Mesothelial cell of epicardium (in vitro differentiated cells): Measurements from ENCODE around the gene SLC37A1. TPM values are rescaled to one million over a fixed set of nuclear protein-coding genes. Genes with fewer than 3 reads are reported as not detected.

Source experiments
- DNase-seq, 2 experiments: peaks; one replicate each; pipeline ENCODE4 v3.0.0; 2021; ENCODE audit warnings: low spot score in 2 of 2; ENCODE audit not compliant: unreplicated experiment in 2 of 2
- H3K27ac Mint-ChIP-seq: 2 replicates; pipeline ENCODE4 v1.8.0; 2021; ENCODE audit warnings: mixed read lengths
- H3K27me3 Mint-ChIP-seq: 2 replicates; pipeline ENCODE4 v1.8.0; 2021; ENCODE audit warnings: low read depth, mixed read lengths
- H3K36me3 Mint-ChIP-seq: 2 replicates; pipeline ENCODE4 v1.8.0; 2021; ENCODE audit warnings: mixed read lengths
- H3K4me1 Mint-ChIP-seq: 2 replicates; pipeline ENCODE4 v1.8.0; 2021; ENCODE audit warnings: mixed read lengths
- H3K4me3 Mint-ChIP-seq: 2 replicates; pipeline ENCODE4 v1.8.0; 2021; ENCODE audit warnings: mild to moderate bottlenecking, moderate library complexity, mixed read lengths
- H3K9me3 Mint-ChIP-seq: 2 replicates; pipeline ENCODE4 v1.8.0; 2021; ENCODE audit warnings: mixed read lengths
- CTCF ChIP-seq: fragments of 200-600 bp; sonication (generic); IDR thresholded peaks from one replicate; pipeline ENCODE4 v1.5.0; 2021; ENCODE audit warnings: antibody characterized with exemption; ENCODE audit not compliant: unreplicated experiment
- total RNA-seq: library from RNA; stranded (reverse); gene quantifications from 3 replicates; pipeline ENCODE4 v1.2.1, GENCODE V29; 2021

The SLC37A1 gene
- total RNA-seq, 1 donor from 2014 or later, result 13.0 TPM

GRCh38 chr21:42496120-42496838 is 17.4 kb upstream of the SLC37A1 start, which contains the start of gene RSPH1:
Gene RSPH1, minus strand, starts transcription at chr21:42496224. Its CDS starts 38 bp downstream, at chr21:42496186.
- peak; percentile 98 to 99 for DNase-seq
- peaks cover 11% of the 10 kb centered on the region for H3K27me3 Mint-ChIP-seq
- peak within 1 kb of the TSS; percentile 75 for H3K27ac Mint-ChIP-seq
- TF ChIP-seq CTCF, result no peak
- no peaks in the 10 kb centered on the region for H3K36me3 Mint-ChIP-seq
- peaks cover 14% of the 10 kb centered on the region for H3K4me1 Mint-ChIP-seq
- H3K9me3 Mint-ChIP-seq, result no peaks in the 10 kb centered on the region
- H3K4me3 Mint-ChIP-seq, result peak within 1 kb of the TSS; percentile 91

- no peaks in the 10 kb centered on the region for H3K36me3 Mint-ChIP-seq
- H3K9me3 Mint-ChIP-seq, result no peaks in the 10 kb centered on the region
- H3K27ac Mint-ChIP-seq, result peak overlapping the region; percentile 74
- H3K4me1 Mint-ChIP-seq, result peaks cover 14% of the 10 kb centered on the region
- peaks cover 11% of the 10 kb centered on the region for H3K27me3 Mint-ChIP-seq
- TF ChIP-seq CTCF, result no peak
- no peak for DNase-seq
- peak overlapping the region; percentile 91 for H3K4me3 Mint-ChIP-seq
Observed at GRCh38 chr21:42496839-42497202, 16.8 kb upstream of the SLC37A1 start.

GRCh38 chr21:42498012-42498411 is 15.6 kb upstream of the SLC37A1 start:
- DNase-seq, result no peak
- no peak overlapping the region for H3K27ac Mint-ChIP-seq
- TF ChIP-seq CTCF, result no peak
- H3K27me3 Mint-ChIP-seq, result peaks cover 7% of the 10 kb centered on the region
- H3K36me3 Mint-ChIP-seq, result no peaks in the 10 kb centered on the region
- no peaks in the 10 kb centered on the region for H3K9me3 Mint-ChIP-seq
- H3K4me3 Mint-ChIP-seq, result no peak overlapping the region
- H3K4me1 Mint-ChIP-seq, result peaks cover 14% of the 10 kb centered on the region

- H3K4me1 Mint-ChIP-seq, result peaks cover 14% of the 10 kb centered on the region
- H3K36me3 Mint-ChIP-seq, result no peaks in the 10 kb centered on the region
- H3K27ac Mint-ChIP-seq, result no peak overlapping the region
- no peak for TF ChIP-seq CTCF
- no peaks in the 10 kb centered on the region for H3K9me3 Mint-ChIP-seq
- no peak for DNase-seq
- peaks cover 3% of the 10 kb centered on the region for H3K27me3 Mint-ChIP-seq
- no peak overlapping the region for H3K4me3 Mint-ChIP-seq
Observed at GRCh38 chr21:42499444-42500112, 14.1 kb upstream of the SLC37A1 start.

GRCh38 chr21:42500225-42500624 is 13.4 kb upstream of the SLC37A1 start:
- H3K27me3 Mint-ChIP-seq, result peaks cover 3% of the 10 kb centered on the region
- no peak for DNase-seq
- no peaks in the 10 kb centered on the region for H3K36me3 Mint-ChIP-seq
- no peak overlapping the region for H3K27ac Mint-ChIP-seq
- no peak overlapping the region for H3K4me3 Mint-ChIP-seq
- H3K9me3 Mint-ChIP-seq, result no peaks in the 10 kb centered on the region
- TF ChIP-seq CTCF, result no peak
- H3K4me1 Mint-ChIP-seq, result peaks cover 14% of the 10 kb centered on the region
